ENCODE results near the gene FGD2.
"Not testable (repeated sequence)": the region's sequence is repeated elsewhere in the genome, so short reads cannot be mapped to it uniquely, and the experiment has no call there.

Gene FGD2

DNA sequence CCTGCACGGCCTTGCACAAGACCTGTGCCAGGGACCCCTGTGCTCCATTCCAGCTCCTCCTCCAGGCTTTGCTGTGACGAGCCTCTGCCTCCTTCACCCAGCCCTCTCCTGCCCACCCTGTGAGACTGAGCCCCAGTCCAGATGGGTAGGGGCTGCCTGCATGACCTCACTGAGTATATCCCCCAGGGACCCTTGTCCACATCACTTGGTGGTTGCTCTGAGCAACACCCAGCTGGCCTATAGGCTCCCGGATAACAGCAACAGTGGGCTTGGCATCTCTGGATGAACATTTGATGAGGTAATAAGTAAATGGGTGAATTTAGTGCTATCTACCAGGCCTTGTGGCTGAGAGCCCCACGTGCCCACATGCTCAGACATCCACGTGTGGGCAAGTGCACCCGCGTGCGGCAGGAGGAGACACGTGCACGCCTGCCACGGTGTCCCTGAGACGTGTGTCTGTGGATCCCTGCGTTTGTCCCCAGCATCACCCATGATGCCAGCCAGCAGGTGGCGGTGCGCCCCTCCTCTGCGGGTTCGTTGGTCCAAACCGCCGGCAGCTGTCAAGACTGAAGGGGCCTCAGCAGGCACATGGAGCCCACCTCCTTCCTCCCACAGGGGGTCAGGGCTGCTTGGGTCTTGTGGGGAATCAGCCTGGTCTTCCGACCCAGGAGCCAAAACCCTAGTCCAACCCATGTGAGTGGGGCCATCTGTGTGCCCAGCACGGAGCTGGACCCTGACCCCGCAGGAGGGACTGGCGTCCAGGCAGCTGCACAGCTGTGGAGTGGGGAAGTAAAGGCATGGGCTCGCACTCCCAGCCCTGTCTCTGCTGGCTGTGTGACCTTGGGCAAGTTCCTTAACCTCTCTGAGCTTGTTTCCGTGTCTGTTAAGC is 45.9 kb downstream of the FGD2 start:
- Histone ChIP-seq H3K4me3 (ENCODE audit: low read length) (no peak overlapping the region), H3K36me3 (ENCODE audit: insufficient read depth, low read length) (no peaks in the 10 kb centered on the region), H2AFZ (ENCODE audit: low read depth, low read length) (no peak overlapping the region), H3K27me3 (ENCODE audit: insufficient read depth, low read length) (no peaks in the 10 kb centered on the region), H3K4me1 (ENCODE audit: insufficient read depth, low read length) (peaks cover 11% of the 10 kb centered on the region), H3K9me3 (ENCODE audit: low read length) (no peaks in the 10 kb centered on the region)

DNA sequence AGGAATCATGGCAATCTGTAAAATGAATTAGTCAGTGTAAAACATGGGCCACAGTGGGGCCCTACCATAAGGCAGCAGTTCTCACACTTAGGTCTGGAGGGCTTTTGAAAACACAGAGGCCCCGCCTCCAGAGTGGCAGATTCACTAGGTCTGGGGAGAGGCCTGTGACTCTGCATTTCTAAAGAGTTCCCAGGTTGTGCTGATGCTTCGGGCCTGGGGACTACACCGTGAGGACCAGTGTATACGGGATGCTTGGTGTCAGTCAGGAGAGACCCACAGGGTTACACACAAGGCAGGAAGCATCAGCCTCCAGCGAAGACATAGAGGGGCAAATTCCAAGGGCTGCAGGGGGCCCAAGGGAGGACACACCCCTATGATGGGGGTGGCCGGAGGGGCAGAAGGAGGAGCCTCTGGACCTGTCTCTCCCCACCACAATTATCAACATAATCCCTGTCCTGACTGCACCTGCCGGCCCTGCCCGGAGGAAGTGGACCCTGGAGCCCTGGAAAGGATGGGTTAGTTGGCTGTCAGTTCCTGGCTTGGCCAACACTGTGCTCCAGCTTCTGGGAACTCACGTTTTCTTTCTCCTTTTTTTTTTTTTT is 46.7 kb downstream of the FGD2 start:
- Histone ChIP-seq H2AFZ (ENCODE audit: low read depth, low read length) (no peak overlapping the region), H3K36me3 (ENCODE audit: insufficient read depth, low read length) (no peaks in the 10 kb centered on the region), H3K9me3 (ENCODE audit: low read length) (no peaks in the 10 kb centered on the region), H3K4me3 (ENCODE audit: low read length) (no peak overlapping the region), H3K27me3 (ENCODE audit: insufficient read depth, low read length) (no peaks in the 10 kb centered on the region), H3K4me1 (ENCODE audit: insufficient read depth, low read length) (peaks cover 11% of the 10 kb centered on the region)

DNA sequence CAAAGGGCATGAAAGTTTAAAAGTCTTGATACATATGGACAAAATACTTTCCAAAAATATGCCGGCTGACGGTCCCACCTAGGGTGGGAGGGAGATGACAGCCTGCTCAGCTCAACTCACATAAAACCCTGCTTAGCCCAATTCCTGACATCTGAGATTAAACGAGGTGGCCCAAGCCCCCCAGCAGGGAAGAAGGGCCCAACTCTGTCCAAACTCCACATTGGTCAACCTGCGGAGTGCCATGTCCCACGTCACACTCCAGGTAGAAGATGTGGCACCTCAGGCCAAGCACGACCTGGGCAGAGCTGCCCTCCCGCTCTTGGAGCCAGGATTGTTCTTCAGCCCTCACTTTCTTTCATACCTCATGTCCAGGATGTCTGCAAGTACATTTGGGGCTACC is 48.2 kb downstream of the FGD2 start:
- Histone ChIP-seq H2AFZ (ENCODE audit: low read depth, low read length) (no peak overlapping the region), H3K27me3 (ENCODE audit: insufficient read depth, low read length) (no peaks in the 10 kb centered on the region), H3K4me1 (ENCODE audit: insufficient read depth, low read length) (peaks cover 11% of the 10 kb centered on the region), H3K36me3 (ENCODE audit: insufficient read depth, low read length) (no peaks in the 10 kb centered on the region), H3K9me3 (ENCODE audit: low read length) (no peaks in the 10 kb centered on the region), H3K4me3 (ENCODE audit: low read length) (no peak overlapping the region)

DNA sequence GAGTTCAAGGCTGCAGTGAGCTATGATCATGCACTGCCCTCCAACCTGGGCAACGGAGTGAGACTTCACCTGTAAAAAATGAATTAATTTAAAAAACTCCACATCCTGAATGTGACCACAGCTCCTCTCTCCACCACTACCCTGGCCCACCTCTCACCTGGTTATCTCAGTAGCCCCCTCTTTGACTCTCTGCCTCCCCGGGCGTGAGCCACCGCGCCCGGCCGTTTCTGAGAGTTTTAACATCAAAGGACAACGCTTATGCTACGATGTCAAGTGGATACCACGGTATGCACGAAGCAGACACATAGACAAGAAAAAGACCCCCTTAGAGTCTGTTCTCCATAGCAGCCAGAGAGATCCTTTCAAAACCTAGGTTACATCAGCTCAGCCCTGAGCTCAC is 48.7 kb downstream of the FGD2 start:
- H2AFZ ChIP-seq (ENCODE audit: low read depth, low read length), result no peak overlapping the region
- H3K36me3 ChIP-seq (ENCODE audit: insufficient read depth, low read length), result no peaks in the 10 kb centered on the region
- no peaks in the 10 kb centered on the region for H3K9me3 ChIP-seq (ENCODE audit: low read length)
- H3K4me3 ChIP-seq (ENCODE audit: low read length), result no peak overlapping the region
- H3K27me3 ChIP-seq (ENCODE audit: insufficient read depth, low read length), result no peaks in the 10 kb centered on the region
- peaks cover 12% of the 10 kb centered on the region for H3K4me1 ChIP-seq (ENCODE audit: insufficient read depth, low read length)

DNA sequence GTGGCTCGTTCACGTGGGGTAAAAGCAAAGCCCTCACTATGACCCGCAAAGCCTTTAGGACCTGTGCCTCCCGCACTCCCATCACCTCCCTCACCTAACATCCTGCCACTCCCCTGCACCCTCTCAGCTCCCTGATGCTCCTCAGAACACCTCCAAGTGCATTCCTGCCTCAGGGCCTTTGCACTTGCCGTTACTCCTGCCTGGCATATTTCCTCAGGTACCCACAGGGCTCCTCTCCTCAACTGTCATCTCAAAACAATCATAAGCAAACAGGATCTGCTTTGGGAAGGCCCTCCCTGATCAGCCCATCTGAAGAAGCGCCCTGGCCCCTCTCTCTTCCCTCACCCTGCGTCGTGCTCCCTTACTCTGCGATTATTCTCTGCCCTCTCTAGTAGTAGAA is 49.1 kb downstream of the FGD2 start:
- H3K4me1 ChIP-seq (ENCODE audit: insufficient read depth, low read length), result peaks cover 16% of the 10 kb centered on the region
- H3K27me3 ChIP-seq (ENCODE audit: insufficient read depth, low read length), result no peaks in the 10 kb centered on the region
- no peaks in the 10 kb centered on the region for H3K36me3 ChIP-seq (ENCODE audit: insufficient read depth, low read length)
- H3K9me3 ChIP-seq (ENCODE audit: low read length), result no peaks in the 10 kb centered on the region
- no peak overlapping the region for H3K4me3 ChIP-seq (ENCODE audit: low read length)
- H2AFZ ChIP-seq (ENCODE audit: low read depth, low read length), result no peak overlapping the region

DNA sequence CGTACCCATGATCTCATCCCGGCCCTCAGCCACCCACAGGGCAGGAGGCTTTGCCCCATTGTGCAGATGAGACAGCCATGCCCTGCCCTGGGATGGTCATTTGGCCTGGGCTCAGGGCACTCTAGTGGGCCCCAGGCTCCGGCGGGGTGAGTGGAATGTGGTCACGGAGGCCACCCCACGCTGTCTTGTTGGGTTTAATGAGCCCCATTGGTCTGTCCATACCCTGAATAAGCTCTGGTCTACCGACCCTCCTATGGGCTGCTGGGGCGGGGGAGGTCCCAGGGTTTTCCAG is 50.6 kb downstream of the FGD2 start:
- Histone ChIP-seq H3K9me3 (ENCODE audit: low read length) (no peaks in the 10 kb centered on the region), H3K4me1 (ENCODE audit: insufficient read depth, low read length) (peaks cover 24% of the 10 kb centered on the region), H3K4me3 (ENCODE audit: low read length) (no peak overlapping the region), H2AFZ (ENCODE audit: low read depth, low read length) (no peak overlapping the region), H3K36me3 (ENCODE audit: insufficient read depth, low read length) (no peaks in the 10 kb centered on the region), H3K27me3 (ENCODE audit: insufficient read depth, low read length) (no peaks in the 10 kb centered on the region)

DNA sequence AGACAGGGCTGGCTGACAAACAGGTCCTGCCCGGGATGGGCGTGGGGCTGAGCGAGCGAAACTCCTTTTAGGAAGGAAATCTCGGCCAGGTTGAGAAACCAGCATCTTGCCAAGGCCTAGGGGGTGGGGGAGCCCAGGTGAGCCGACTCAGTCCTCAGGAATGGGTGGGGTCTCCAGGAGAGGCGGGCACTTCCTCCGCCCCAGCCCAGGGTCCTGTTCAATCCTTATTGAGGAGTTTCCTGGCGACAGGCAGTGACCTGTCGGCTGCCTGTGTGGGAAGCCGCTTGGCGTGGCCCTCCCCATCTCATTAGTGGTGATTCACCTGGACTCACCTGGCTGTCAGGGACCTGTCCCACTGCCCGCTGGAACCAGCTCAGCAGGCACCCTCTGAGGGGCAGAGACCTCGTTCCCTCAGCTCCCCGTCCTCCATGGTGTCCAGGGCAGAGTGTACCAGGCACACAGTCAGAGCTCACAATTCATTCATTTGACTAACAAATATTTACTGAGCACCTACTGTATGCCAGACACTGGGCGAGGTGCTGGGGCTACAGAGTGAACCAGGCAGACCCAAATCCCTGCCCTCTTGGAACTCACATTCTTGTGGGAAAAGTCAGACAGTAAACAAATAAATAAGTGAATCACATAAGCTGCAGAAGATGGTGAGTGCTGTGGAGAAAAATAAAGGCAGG is 51.1 kb downstream of the FGD2 start:
- no peak overlapping the region for H2AFZ ChIP-seq (ENCODE audit: low read depth, low read length)
- H3K9me3 ChIP-seq (ENCODE audit: low read length), result no peaks in the 10 kb centered on the region
- H3K27me3 ChIP-seq (ENCODE audit: insufficient read depth, low read length), result no peaks in the 10 kb centered on the region
- H3K4me3 ChIP-seq (ENCODE audit: low read length), result no peak overlapping the region
- no peaks in the 10 kb centered on the region for H3K36me3 ChIP-seq (ENCODE audit: insufficient read depth, low read length)
- peaks cover 26% of the 10 kb centered on the region for H3K4me1 ChIP-seq (ENCODE audit: insufficient read depth, low read length)

DNA sequence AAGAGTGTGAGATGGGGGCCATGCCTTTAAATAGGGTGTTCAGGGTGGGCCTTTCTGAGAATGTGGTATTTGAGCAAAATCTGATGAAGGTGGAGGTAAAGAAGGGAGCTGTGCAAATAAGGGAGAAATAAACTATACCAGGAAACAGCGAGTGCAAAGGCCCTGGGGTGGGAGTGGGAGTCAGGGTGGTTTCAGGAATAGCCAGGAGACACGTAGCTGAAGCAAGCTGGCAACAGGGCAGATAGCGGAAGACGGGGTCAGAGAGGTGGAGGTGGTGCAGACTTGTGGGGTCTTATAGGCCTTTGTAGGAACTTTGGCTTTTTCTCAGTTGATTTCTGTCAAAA is 51.6 kb downstream of the FGD2 start:
- Histone ChIP-seq H3K4me3 (ENCODE audit: low read length) (no peak overlapping the region), H3K36me3 (ENCODE audit: insufficient read depth, low read length) (no peaks in the 10 kb centered on the region), H3K9me3 (ENCODE audit: low read length) (no peaks in the 10 kb centered on the region), H3K27me3 (ENCODE audit: insufficient read depth, low read length) (no peaks in the 10 kb centered on the region), H2AFZ (ENCODE audit: low read depth, low read length) (no peak overlapping the region), H3K4me1 (ENCODE audit: insufficient read depth, low read length) (peaks cover 22% of the 10 kb centered on the region)

DNA sequence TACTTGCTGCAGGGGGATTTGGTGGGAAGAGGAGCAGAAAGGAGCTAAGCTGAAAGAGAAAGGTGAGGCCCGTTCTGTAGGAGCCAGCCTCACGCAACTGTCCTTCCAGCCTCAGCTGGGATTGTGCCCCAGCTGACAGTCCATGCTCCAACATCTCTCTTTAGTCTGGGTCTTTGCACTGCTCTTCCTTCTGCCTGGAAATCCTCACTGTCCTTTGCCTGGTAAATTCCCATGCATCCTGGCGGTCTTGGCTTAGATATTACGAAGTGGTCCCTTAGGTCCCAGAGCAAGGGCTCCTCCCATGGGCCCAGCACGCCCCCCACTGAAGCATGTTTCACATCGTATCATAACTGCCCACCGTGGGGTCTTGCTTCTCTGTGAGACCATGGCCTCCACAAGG is 52.2 kb downstream of the FGD2 start:
- Histone ChIP-seq H3K4me3 (ENCODE audit: low read length) (no peak overlapping the region), H2AFZ (ENCODE audit: low read depth, low read length) (no peak overlapping the region), H3K4me1 (ENCODE audit: insufficient read depth, low read length) (peaks cover 19% of the 10 kb centered on the region), H3K27me3 (ENCODE audit: insufficient read depth, low read length) (no peaks in the 10 kb centered on the region), H3K9me3 (ENCODE audit: low read length) (no peaks in the 10 kb centered on the region), H3K36me3 (ENCODE audit: insufficient read depth, low read length) (no peaks in the 10 kb centered on the region)

DNA sequence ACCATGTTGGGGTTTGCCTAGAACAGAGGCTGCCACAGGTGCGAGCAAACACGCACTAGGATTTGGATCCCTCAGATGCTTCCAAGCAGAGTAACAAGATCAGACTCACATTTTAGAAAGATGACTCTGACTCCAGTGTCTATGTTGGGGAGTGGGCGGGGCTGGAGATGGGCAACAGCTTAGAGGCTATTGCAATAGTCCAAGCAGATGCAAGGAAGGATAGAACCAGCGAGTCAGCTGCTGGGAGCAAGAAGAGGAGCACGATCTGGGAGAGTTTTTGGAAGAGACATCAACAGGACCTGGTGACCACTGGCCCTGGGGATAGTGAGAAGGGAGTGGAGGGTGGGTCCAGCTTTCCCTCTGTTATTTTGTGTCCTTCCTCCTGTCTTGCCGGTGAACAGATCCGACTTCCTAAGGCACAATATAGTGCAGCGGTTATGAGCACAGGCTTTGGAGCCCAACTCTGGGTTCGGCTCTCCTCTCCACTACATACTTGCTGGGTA is 52.7 kb downstream of the FGD2 start:
- peaks cover 19% of the 10 kb centered on the region for H3K4me1 ChIP-seq (ENCODE audit: insufficient read depth, low read length)
- H3K27me3 ChIP-seq (ENCODE audit: insufficient read depth, low read length), result no peaks in the 10 kb centered on the region
- no peak overlapping the region for H2AFZ ChIP-seq (ENCODE audit: low read depth, low read length)
- no peaks in the 10 kb centered on the region for H3K36me3 ChIP-seq (ENCODE audit: insufficient read depth, low read length)
- no peak overlapping the region for H3K4me3 ChIP-seq (ENCODE audit: low read length)
- no peaks in the 10 kb centered on the region for H3K9me3 ChIP-seq (ENCODE audit: low read length)

DNA sequence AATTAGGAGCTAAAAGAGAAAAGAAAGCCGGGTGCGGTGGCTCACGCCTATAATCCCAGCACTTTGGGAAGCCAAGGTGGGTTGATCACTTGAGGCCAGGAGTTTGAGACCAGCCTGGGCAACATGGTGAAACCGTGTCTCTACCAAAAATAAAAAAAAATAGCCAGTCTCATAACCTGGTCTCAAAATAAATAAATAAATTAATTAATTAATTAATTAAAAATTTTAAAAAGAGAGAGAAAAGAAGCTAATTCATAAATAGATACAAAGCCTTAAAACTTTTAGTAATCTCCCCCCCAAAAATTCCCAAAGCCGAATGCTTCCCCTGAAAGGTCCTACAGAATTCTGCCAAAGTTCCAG is 53.5 kb downstream of the FGD2 start:
- H3K36me3 ChIP-seq (ENCODE audit: insufficient read depth, low read length); H2AFZ ChIP-seq (ENCODE audit: low read depth, low read length); H3K27me3 ChIP-seq (ENCODE audit: insufficient read depth, low read length); H3K4me3 ChIP-seq (ENCODE audit: low read length); H3K9me3 ChIP-seq (ENCODE audit: low read length): not testable (repeated sequence)
- peaks cover 19% of the 10 kb centered on the region for H3K4me1 ChIP-seq (ENCODE audit: insufficient read depth, low read length)

DNA sequence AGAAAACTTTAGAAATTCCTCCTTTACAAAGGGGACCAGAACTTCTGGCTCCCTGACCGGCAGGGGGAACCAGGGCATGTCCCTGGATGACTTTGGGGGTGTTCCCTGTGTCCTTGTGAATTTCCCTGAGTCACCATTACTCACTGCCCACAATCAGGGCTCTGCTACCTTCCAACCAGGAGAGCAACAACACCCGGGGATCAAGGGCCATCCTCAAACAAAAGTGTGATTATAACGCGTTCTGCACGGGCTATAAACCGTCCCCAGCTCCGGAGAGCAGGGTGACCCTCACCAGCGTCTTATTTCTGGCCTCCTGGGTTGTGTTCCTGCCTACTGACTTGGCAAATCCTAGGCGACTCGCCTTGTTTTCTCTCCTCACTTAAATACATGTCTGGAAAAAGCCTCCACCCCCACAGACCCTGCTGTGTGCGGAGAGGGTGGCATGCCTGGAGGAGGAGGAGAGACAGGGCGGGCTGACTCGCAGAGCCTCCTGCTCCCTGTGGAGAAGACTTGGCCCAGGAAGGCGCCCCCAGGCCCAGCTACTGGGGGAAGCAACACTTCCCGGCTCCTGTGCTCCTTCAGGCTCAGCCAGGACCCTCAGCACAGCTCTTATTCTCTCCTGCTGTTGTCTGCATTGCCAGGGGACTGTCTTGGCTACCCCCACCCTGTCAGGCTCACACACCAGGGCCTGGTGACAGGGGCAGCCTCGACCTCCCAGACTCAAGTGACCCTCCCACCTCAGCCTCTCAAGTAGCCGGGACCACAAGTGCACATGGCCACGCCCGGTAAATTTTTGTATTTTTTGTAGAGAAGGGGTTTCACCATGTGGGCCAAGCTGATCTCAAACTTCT is 54.1 kb downstream of the FGD2 start:
- no peaks in the 10 kb centered on the region for H3K36me3 ChIP-seq (ENCODE audit: insufficient read depth, low read length)
- no peaks in the 10 kb centered on the region for H3K9me3 ChIP-seq (ENCODE audit: low read length)
- H2AFZ ChIP-seq (ENCODE audit: low read depth, low read length), result peak overlapping the region; percentile 55
- H3K27me3 ChIP-seq (ENCODE audit: insufficient read depth, low read length), result no peaks in the 10 kb centered on the region
- peaks cover 19% of the 10 kb centered on the region for H3K4me1 ChIP-seq (ENCODE audit: insufficient read depth, low read length)
- H3K4me3 ChIP-seq (ENCODE audit: low read length), result no peak overlapping the region

DNA sequence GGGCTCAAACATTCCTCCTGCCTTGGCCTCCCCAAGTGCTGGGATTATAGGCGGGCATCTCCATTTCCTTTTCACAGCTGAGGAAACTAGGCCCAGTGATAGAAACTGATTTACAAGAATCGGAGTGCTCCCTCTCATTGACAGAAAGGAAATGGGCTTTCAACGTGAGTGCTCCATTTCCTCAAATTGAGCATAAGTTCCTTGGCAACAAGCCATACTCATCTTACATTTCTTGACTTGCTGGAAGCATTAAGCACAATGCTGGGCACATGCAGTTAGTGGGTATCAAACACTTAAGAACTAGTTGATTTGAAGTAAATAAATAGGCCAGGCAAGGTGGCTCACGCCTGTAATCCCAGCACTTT is 54.7 kb downstream of the FGD2 start:
- H3K36me3 ChIP-seq (ENCODE audit: insufficient read depth, low read length), result no peaks in the 10 kb centered on the region
- H3K27me3 ChIP-seq (ENCODE audit: insufficient read depth, low read length), result no peaks in the 10 kb centered on the region
- peaks cover 19% of the 10 kb centered on the region for H3K4me1 ChIP-seq (ENCODE audit: insufficient read depth, low read length)
- no peak overlapping the region for H3K4me3 ChIP-seq (ENCODE audit: low read length)
- no peak overlapping the region for H2AFZ ChIP-seq (ENCODE audit: low read depth, low read length)
- H3K9me3 ChIP-seq (ENCODE audit: low read length), result no peaks in the 10 kb centered on the region

Measured in neuron (in vitro differentiated cells).